HEK293 (cell line): ENCODE measurements around the gene CTSF.
"Not testable (repeated sequence)": the region's sequence is repeated elsewhere in the genome, so short reads cannot be mapped to it uniquely, and the experiment has no call there.

Experiments
- CTCF ChIA-PET: fragments of 350-600 bp; formaldehyde crosslinking; extraction: SDS; loops from one replicate; lab custom pipeline; 2021; ENCODE audit warnings: antibody characterized with exemption; lab: Yijun Ruan, JAX
- POLR2A ChIA-PET: fragments of 300-600 bp; formaldehyde crosslinking; extraction: SDS; loops from one replicate; lab custom pipeline; 2020; ENCODE audit warnings: antibody characterized with exemption, inconsistent platforms; lab: Yijun Ruan, JAX
- H3K27ac ChIP-seq: fragments of 200-500 bp; sonication (Bioruptor generic); 2 replicates; pipeline ENCODE4 v1.5.1; 2014; ENCODE audit warnings: low read depth, low read length, control low read depth, inconsistent platforms; ENCODE audit errors: extremely low read depth
- H3K36me3 ChIP-seq, 2 experiments: fragments of 200-500 bp in 1 of 2; sonication (Bioruptor generic) in 1 of 2; 1 replicate in 1 of 2; 2 replicates in 1 of 2; pipeline ENCODE4 v1.5.1; 2014 to 2017; ENCODE audit warnings: inconsistent platforms in 2 of 2, low read length in 2 of 2; ENCODE audit not compliant: control insufficient read depth in 2 of 2, insufficient read depth in 1 of 2
- H3K4me1 ChIP-seq: fragments of 200-500 bp; sonication (Bioruptor generic); 2 replicates; pipeline ENCODE4 v1.5.1; 2014; ENCODE audit warnings: mild to moderate bottlenecking, low read length, inconsistent platforms; ENCODE audit not compliant: control insufficient read depth, insufficient read depth
- H3K4me3 ChIP-seq: 2 replicates; pipeline ENCODE4 v1.5.1; 2011; ENCODE audit warnings: low read depth, mild to moderate bottlenecking, control low read depth, low read length, moderate library complexity
- H3K9me3 ChIP-seq: fragments of 200-500 bp; sonication (Bioruptor generic); 2 replicates; pipeline ENCODE4 v1.5.1; 2014; ENCODE audit warnings: low read depth, low read length, inconsistent platforms; ENCODE audit not compliant: control insufficient read depth, insufficient read depth
- EGR2 ChIP-seq: fragments of 450-650 bp; formaldehyde crosslinking; IDR thresholded peaks from 2 replicates; pipeline ENCODE4 v1.5.1; 2016; ENCODE audit warnings: low read depth, missing biosample characterization, missing genetic modification characterization
- GFI1B ChIP-seq: fragments of 450-650 bp; formaldehyde crosslinking; IDR thresholded peaks from 2 replicates; pipeline ENCODE4 v1.5.1; 2016; ENCODE audit warnings: missing biosample characterization, missing genetic modification characterization
- MZF1 ChIP-seq: fragments of 450-650 bp; formaldehyde crosslinking; IDR thresholded peaks from 2 replicates; pipeline ENCODE4 v1.5.1; 2017; ENCODE audit warnings: missing biosample characterization, missing genetic modification characterization, borderline replicate concordance
- RBAK ChIP-seq: fragments of 450-650 bp; formaldehyde crosslinking; IDR thresholded peaks from 2 replicates; pipeline ENCODE4 v1.5.1; 2016; ENCODE audit warnings: missing biosample characterization, missing genetic modification characterization
- TCF7L2 ChIP-seq: IDR thresholded peaks from 2 replicates; pipeline ENCODE4 v1.6.1; 2011; ENCODE audit warnings: low read depth, mild to moderate bottlenecking, inconsistent platforms, low read length, moderate library complexity, borderline replicate concordance
- YY1 ChIP-seq: fragments of 450-650 bp; formaldehyde crosslinking; IDR thresholded peaks from 2 replicates; pipeline ENCODE4 v1.5.1; 2018; ENCODE audit warnings: missing biosample characterization, missing genetic modification characterization
- ZFHX2 ChIP-seq: fragments of 450-650 bp; formaldehyde crosslinking; conservative IDR thresholded peaks from 2 replicates; pipeline ENCODE4 v1.5.1; 2016; ENCODE audit warnings: missing biosample characterization, missing genetic modification characterization
- ZNF140 ChIP-seq: fragments of 450-650 bp; formaldehyde crosslinking; IDR thresholded peaks from 2 replicates; pipeline ENCODE4 v1.5.1; 2016; ENCODE audit warnings: missing biosample characterization, missing genetic modification characterization
- ZNF280D ChIP-seq: fragments of 450-650 bp; formaldehyde crosslinking; IDR thresholded peaks from 2 replicates; pipeline ENCODE4 v1.5.1; 2016; ENCODE audit warnings: missing biosample characterization, missing genetic modification characterization
- ZNF391 ChIP-seq: fragments of 450-650 bp; formaldehyde crosslinking; IDR thresholded peaks from 2 replicates; pipeline ENCODE4 v1.5.1; 2016; ENCODE audit warnings: low read depth, missing biosample characterization, missing genetic modification characterization, borderline replicate concordance
- ZNF426 ChIP-seq: fragments of 450-650 bp; formaldehyde crosslinking; IDR thresholded peaks from 2 replicates; pipeline ENCODE4 v1.5.1; 2017; ENCODE audit warnings: missing biosample characterization, missing genetic modification characterization, mild to moderate bottlenecking, inconsistent platforms, moderate library complexity
- ZNF530 ChIP-seq: fragments of 450-650 bp; formaldehyde crosslinking; IDR thresholded peaks from 2 replicates; pipeline ENCODE4 v1.5.1; 2016; ENCODE audit warnings: low read depth, missing biosample characterization, missing genetic modification characterization
- ZNF600 ChIP-seq: fragments of 450-650 bp; formaldehyde crosslinking; IDR thresholded peaks from 2 replicates; pipeline ENCODE4 v1.5.1; 2016; ENCODE audit warnings: missing biosample characterization, missing genetic modification characterization
- ZSCAN30 ChIP-seq: fragments of 450-650 bp; IDR thresholded peaks from 2 replicates; pipeline ENCODE4 v1.5.1; 2018; ENCODE audit warnings: missing biosample characterization, mild to moderate bottlenecking, missing genetic modification characterization, moderate library complexity
- TF ChIP-seq, protein P1 (sequence below): fragments of 450-650 bp; formaldehyde crosslinking; IDR thresholded peaks from 2 replicates; pipeline ENCODE4 v1.5.1; 2016; ENCODE audit warnings: missing biosample characterization, missing genetic modification characterization, low read depth
- TF ChIP-seq, protein P2 (sequence below): fragments of 450-650 bp; formaldehyde crosslinking; conservative IDR thresholded peaks from 2 replicates; pipeline ENCODE4 v1.5.1; 2016; ENCODE audit warnings: low read depth, missing biosample characterization, missing genetic modification characterization

Gene CTSF

DNA sequence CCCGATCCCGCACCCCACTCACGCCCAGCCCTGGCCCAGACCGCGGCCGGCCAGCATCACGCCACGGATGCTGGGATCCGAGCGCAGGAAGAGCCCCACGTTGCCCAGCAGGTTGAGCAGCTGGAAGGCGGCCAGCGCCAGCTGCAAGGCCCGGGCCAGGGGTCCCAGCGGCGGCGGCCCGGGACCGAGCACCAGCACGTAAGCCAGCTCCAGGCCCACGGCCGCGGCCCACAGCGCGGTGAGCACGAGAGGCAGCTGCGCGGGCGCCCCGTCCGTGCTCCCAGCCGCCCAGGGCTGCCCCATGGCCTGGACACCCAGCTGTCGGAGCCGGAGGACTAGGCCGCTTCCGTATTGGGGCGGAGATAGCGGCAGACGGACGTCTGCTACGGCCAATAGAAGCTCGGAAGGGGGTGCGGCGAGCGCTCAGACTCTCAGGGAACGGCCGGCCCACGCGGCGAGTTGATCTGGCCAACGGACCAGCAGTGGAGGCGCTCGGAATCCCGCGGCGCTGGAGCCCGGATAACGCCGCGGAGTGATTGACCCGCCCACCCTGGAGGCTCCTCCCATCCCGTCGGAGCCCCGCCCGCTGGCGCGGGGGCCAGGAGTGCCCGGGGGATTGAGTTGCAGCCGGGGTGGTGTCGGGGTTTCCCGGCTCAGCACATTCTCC lies 22.6 kb downstream of the CTSF start, which contains the start of gene ZDHHC24 (continued):
- no peak for TF ChIP-seq ZNF280D (tag by site-specific recombination)

DNA sequence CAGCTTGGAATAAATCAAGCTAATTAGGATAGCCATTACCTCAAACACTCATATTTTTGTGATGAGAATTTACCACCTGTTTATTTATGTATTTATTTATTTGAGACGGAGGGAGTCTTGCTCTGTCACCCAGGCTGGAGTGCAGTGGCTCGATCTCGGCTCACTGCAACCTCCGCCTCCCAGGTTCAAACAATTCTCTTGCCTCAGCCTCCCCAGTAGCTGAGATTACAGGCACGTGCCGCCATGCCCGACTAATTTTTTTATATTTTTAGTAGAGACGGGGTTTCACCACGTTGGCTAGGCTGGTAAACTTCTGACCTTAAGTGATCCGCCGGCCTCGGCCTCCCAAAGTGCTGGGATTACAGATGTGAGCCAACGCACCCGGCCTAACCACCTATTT lies 23.5 kb downstream of the CTSF start:
- CTCF ChIA-PET: interaction anchor here (0.8 to 2.8 kb wide), 2 partner anchors 106 to 133 kb away, joined by 3 to 10 read pairs; partner anchors contain the start of genes MRPL11 and RBM4B
- Histone ChIP-seq H3K36me3 (peaks cover 0 to 31% of the 10 kb centered on the region in 2 experiments; a peak in 2 of 3 replicates), H3K4me3 (peak overlapping the region; percentile 73)
- not testable (repeated sequence) for H3K4me1 ChIP-seq, H3K27ac ChIP-seq, H3K9me3 ChIP-seq
- POLR2A ChIA-PET: interaction anchor here (1.1 to 2.1 kb wide), 4 partner anchors 18 to 133 kb away, joined by 3 to 15 read pairs (median 10); partner anchors contain the start of genes RBM4 and RBM4B

GRCh38 chr11:66543263-66544107 lies 24.9 kb downstream of the CTSF start:
- ChIA-PET CTCF (no interaction called here), POLR2A (interaction anchor here (0.9 kb wide), 2 partner anchors 73 to 135 kb away, joined by 3 read pairs; no protein-coding TSS in a partner anchor)
- Histone ChIP-seq H3K4me3 (no peak overlapping the region), H3K36me3 (peaks cover 0 to 46% of the 10 kb centered on the region in 2 experiments; a peak in 2 of 3 replicates), H3K9me3 (no peaks in the 10 kb centered on the region), H3K27ac (no peak overlapping the region), H3K4me1 (no peaks in the 10 kb centered on the region)
- TF ChIP-seq GFI1B (tag by site-specific recombination): no peak
- 0 out of 2 replicates have a peak, but pooled peaks have one; percentile 27 for TF ChIP-seq ZNF600 (tag by site-specific recombination)

- Histone ChIP-seq H3K4me3 (no peak overlapping the region), H3K9me3 (no peaks in the 10 kb centered on the region), H3K27ac (no peak overlapping the region), H3K4me1 (no peaks in the 10 kb centered on the region), H3K36me3 (peaks cover 0 to 46% of the 10 kb centered on the region in 2 experiments; a peak in 2 of 3 replicates)
- CTCF ChIA-PET: interaction anchor here (0.6 kb wide), 1 partner anchor 608 kb away, joined by 3 read pairs; no protein-coding TSS in a partner anchor
- POLR2A ChIA-PET: interaction anchor here (0.6 to 0.9 kb wide), 3 partner anchors 74 to 304 kb away, joined by 3 read pairs; no protein-coding TSS in a partner anchor
- no peak for TF ChIP-seq ZSCAN30 (tag by site-specific recombination)
- TF ChIP-seq TCF7L2: no peak
- TF ChIP-seq ZNF426 (tag by site-specific recombination): no peak
- no peak for TF ChIP-seq RBAK (tag by site-specific recombination)
- no peak for TF ChIP-seq ZNF530 (tag by site-specific recombination)
- TF ChIP-seq YY1 (tag by site-specific recombination): no peak
- TF ChIP-seq, protein P1, sequence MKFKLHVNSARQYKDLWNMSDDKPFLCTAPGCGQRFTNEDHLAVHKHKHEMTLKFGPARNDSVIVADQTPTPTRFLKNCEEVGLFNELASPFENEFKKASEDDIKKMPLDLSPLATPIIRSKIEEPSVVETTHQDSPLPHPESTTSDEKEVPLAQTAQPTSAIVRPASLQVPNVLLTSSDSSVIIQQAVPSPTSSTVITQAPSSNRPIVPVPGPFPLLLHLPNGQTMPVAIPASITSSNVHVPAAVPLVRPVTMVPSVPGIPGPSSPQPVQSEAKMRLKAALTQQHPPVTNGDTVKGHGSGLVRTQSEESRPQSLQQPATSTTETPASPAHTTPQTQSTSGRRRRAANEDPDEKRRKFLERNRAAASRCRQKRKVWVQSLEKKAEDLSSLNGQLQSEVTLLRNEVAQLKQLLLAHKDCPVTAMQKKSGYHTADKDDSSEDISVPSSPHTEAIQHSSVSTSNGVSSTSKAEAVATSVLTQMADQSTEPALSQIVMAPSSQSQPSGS (tag by site-specific recombination): no peak
- no peak for TF ChIP-seq ZNF140 (tag by site-specific recombination)
- TF ChIP-seq, protein P2, sequence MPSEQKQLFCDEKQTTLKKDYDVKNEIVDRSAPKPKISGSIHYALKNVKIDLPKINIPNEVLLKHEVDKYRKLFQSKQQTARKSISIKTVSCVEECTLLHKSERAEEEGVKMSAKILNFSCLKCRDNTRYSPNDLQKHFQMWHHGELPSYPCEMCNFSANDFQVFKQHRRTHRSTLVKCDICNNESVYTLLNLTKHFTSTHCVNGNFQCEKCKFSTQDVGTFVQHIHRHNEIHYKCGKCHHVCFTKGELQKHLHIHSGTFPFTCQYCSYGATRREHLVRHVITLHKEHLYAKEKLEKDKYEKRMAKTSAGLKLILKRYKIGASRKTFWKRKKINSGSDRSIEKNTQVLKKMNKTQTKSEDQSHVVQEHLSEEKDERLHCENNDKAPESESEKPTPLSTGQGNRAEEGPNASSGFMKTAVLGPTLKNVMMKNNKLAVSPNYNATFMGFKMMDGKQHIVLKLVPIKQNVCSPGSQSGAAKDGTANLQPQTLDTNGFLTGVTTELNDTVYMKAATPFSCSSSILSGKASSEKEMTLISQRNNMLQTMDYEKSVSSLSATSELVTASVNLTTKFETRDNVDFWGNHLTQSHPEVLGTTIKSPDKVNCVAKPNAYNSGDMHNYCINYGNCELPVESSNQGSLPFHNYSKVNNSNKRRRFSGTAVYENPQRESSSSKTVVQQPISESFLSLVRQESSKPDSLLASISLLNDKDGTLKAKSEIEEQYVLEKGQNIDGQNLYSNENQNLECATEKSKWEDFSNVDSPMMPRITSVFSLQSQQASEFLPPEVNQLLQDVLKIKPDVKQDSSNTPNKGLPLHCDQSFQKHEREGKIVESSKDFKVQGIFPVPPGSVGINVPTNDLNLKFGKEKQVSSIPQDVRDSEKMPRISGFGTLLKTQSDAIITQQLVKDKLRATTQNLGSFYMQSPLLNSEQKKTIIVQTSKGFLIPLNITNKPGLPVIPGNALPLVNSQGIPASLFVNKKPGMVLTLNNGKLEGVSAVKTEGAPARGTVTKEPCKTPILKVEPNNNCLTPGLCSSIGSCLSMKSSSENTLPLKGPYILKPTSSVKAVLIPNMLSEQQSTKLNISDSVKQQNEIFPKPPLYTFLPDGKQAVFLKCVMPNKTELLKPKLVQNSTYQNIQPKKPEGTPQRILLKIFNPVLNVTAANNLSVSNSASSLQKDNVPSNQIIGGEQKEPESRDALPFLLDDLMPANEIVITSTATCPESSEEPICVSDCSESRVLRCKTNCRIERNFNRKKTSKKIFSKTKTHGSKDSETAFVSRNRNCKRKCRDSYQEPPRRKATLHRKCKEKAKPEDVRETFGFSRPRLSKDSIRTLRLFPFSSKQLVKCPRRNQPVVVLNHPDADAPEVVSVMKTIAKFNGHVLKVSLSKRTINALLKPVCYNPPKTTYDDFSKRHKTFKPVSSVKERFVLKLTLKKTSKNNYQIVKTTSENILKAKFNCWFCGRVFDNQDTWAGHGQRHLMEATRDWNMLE: no peak
- peak; percentile 92 for TF ChIP-seq ZFHX2 (tag by site-specific recombination)
- TF ChIP-seq EGR2 (tag by site-specific recombination): peak; percentile 95
- no peak for TF ChIP-seq MZF1 (tag by site-specific recombination)
- TF ChIP-seq ZNF391: no peak
Observed at GRCh38 chr11:66542362-66542761, 26.0 kb downstream of the CTSF start.
